Skeletal muscle tissue (tissue), 4 donors: ENCODE data around the gene HACD1. TPM values are rescaled to one million over a fixed set of nuclear protein-coding genes. Genes with fewer than 3 reads are reported as not detected.
A peak's percentile ranks its signal among the peaks of the same experiment; 100 is the strongest.

Experiments
- H3K27ac ChIP-seq: one replicate; pipeline ENCODE4 v1.7.0; 2013; ENCODE audit warnings: mild to moderate bottlenecking, low read depth, low read length, inconsistent platforms
- H3K27me3 ChIP-seq, 3 donors: one replicate each; pipeline ENCODE4 v1.7.0; 2013; ENCODE audit warnings: low read length in 3 of 3; ENCODE audit not compliant: control insufficient read depth in 3 of 3, insufficient read depth in 3 of 3
- H3K36me3 ChIP-seq, 3 donors: one replicate each; pipeline ENCODE4 v1.7.0; 2013; ENCODE audit warnings: low read length in 3 of 3; ENCODE audit not compliant: control insufficient read depth in 3 of 3, insufficient read depth in 3 of 3
- H3K4me1 ChIP-seq, 3 donors: one replicate each; pipeline ENCODE4 v1.7.0; 2013; ENCODE audit warnings: low read length in 3 of 3, mild to moderate bottlenecking in 3 of 3; ENCODE audit not compliant: control insufficient read depth in 3 of 3, insufficient read depth in 3 of 3
- H3K4me3 ChIP-seq, 3 donors: one replicate each; pipeline ENCODE4 v1.7.0; 2013; ENCODE audit warnings: low read length in 3 of 3
- H3K9ac ChIP-seq, 3 donors: one replicate each; pipeline ENCODE4 v1.7.0; 2013; ENCODE audit warnings: low read length in 3 of 3, mild to moderate bottlenecking in 3 of 3, moderate library complexity in 2 of 3, low read depth in 1 of 3
- H3K9me3 ChIP-seq, 3 donors: one replicate each; pipeline ENCODE4 v1.7.0; 2013; ENCODE audit warnings: low read length in 3 of 3; ENCODE audit not compliant: control insufficient read depth in 3 of 3
- total RNA-seq: library from RNA; depleted of rRNA; stranded (reverse); fragments of >200 nt; gene quantifications from one replicate; pipeline ENCODE4 v1.2.3, GENCODE V29; 2014
- donor health status: Osteomylitis.

HACD1 gene, protein sequence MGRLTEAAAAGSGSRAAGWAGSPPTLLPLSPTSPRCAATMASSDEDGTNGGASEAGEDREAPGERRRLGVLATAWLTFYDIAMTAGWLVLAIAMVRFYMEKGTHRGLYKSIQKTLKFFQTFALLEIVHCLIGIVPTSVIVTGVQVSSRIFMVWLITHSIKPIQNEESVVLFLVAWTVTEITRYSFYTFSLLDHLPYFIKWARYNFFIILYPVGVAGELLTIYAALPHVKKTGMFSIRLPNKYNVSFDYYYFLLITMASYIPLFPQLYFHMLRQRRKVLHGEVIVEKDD
- total RNA-seq: 66.8 TPM

DNA sequence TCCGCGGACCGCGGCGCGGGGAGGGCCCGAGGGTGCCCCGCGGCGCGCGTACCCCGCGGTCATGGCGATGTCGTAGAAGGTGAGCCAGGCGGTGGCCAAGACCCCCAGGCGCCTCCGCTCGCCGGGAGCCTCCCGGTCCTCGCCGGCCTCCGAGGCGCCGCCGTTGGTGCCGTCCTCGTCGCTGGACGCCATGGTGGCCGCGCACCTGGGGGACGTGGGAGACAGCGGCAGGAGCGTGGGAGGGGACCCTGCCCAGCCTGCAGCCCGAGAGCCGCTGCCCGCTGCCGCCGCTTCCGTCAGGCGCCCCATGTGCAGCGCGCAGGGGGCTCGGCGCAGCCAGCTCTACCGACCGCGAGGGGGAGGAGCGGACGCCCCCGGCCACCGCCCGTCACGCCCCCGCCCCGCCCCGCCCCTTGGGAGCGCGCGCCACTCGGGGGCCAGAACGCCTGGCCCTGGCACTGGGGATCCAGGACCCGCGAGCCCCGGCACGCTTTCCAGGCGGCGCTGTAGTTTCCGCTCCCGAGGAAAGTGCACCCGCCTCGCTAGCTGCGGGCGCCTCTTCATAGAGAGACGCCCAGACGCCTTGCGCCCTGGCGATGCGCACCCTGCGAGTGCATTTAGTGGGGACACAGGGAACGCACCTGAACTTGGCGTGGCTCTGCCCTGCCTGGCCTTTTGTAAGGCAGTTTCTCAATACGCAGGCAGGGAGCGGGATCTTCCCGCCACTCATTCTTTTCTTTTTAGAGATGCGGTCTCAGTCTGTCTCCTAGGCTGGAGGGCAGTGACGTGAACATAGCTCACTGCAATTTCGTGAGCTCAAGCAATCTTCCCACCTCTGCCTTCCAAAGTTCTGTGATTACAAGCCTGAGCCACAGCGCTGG is at the start of gene HACD1:
Gene HACD1 (minus strand): TSS at position 344 of the 881 bp plus-strand sequence. CDS start 35 bp downstream, at position 309.
- H3K36me3 ChIP-seq: no peaks in the 10 kb centered on the region
- H3K27ac ChIP-seq: peak within 1 kb of the TSS; percentile 97
- H3K27me3 ChIP-seq: no peaks in the 10 kb centered on the region
- H3K9me3 ChIP-seq: no peaks in the 10 kb centered on the region
- peak within 1 kb of the TSS; percentile 80 to 87 (median 85) for H3K4me3 ChIP-seq
- peaks cover 6 to 10% (median 7%) of the 10 kb centered on the region in 3 donors for H3K4me1 ChIP-seq
- H3K9ac ChIP-seq: peak within 1 kb of the TSS; percentile 79 to 95 (median 82)

GRCh38 chr10:17665747-17666146 is 48.6 kb upstream of the HACD1 start:
- Histone ChIP-seq H3K27me3 (no peaks in the 10 kb centered on the region), H3K4me1 (peaks cover 6 to 8% (median 6%) of the 10 kb centered on the region in 3 donors), H3K27ac (peak overlapping the region; percentile 55), H3K4me3 (no peak overlapping the region), H3K9me3 (no peaks in the 10 kb centered on the region), H3K36me3 (peaks cover 0 to 8% (median 3%) of the 10 kb centered on the region in 3 donors), H3K9ac (peak overlapping the region in 1 of 3 donors; percentile 55)

GRCh38 chr10:17663450-17663849 is 46.3 kb upstream of the HACD1 start:
- Histone ChIP-seq H3K4me1 (peaks cover 2 to 7% (median 5%) of the 10 kb centered on the region in 3 donors), H3K4me3 (no peak overlapping the region), H3K9me3 (no peaks in the 10 kb centered on the region), H3K9ac (no peak overlapping the region), H3K27me3 (no peaks in the 10 kb centered on the region), H3K27ac (no peak overlapping the region), H3K36me3 (peaks cover 0 to 8% (median 3%) of the 10 kb centered on the region in 3 donors)

GRCh38 chr10:17662193-17663138 is 45.3 kb upstream of the HACD1 start:
- Histone ChIP-seq H3K9ac (no peak overlapping the region), H3K27me3 (no peaks in the 10 kb centered on the region), H3K9me3 (no peaks in the 10 kb centered on the region), H3K27ac (no peak overlapping the region), H3K4me3 (no peak overlapping the region), H3K36me3 (peaks cover 0 to 8% (median 3%) of the 10 kb centered on the region in 3 donors), H3K4me1 (peaks cover 0 to 4% (median 0%) of the 10 kb centered on the region in 3 donors)

DNA sequence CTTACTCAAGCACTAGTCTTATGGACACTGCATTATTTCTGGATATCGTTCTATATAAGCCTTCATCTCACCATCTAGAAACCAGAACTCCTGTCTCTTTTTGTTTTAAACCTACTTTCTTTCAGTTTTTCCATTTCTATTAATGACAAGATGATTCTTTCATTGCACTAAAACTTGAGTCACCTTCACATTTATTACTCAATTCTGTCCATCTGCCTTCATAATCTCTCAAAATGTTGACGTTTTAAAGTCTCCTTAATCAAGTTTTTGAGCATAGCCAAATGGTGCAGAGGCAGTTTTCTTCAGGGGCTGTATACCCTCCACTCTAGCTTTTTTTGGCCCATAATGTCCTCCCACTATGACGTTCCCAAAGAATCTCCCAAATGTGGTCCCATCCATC is 44.3 kb upstream of the HACD1 start:
- Histone ChIP-seq H3K4me3 (no peak overlapping the region), H3K27me3 (no peaks in the 10 kb centered on the region), H3K27ac (no peak overlapping the region), H3K9me3 (no peaks in the 10 kb centered on the region), H3K4me1 (peaks cover 0 to 4% (median 0%) of the 10 kb centered on the region in 3 donors), H3K9ac (no peak overlapping the region), H3K36me3 (peaks cover 0 to 8% (median 3%) of the 10 kb centered on the region in 3 donors)

DNA sequence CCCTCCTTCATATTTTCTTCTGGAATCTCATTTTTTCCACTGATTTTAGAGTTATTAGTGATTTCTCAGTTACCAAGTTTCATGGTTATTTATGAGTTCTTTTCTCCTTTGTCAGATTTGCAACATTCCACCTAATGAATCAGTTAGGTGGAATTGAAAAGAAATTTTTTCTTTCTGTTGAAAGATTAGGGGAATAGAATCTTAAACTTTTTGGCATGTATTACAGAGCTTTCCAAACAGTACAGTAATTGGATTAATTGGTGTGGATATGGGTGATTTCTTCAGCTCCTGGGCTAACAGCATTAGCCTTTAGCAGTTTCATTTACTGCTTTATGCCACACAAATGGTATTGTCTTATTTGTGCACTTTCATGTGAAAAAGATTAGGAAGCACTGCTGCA is 43.7 kb upstream of the HACD1 start:
- Histone ChIP-seq H3K27me3 (no peaks in the 10 kb centered on the region), H3K27ac (no peak overlapping the region), H3K9me3 (no peaks in the 10 kb centered on the region), H3K4me1 (peaks cover 0 to 4% (median 0%) of the 10 kb centered on the region in 3 donors), H3K9ac (no peak overlapping the region), H3K36me3 (peaks cover 0 to 8% (median 3%) of the 10 kb centered on the region in 3 donors), H3K4me3 (no peak overlapping the region)

- H3K4me1 ChIP-seq: peaks cover 0 to 4% (median 0%) of the 10 kb centered on the region in 3 donors
- H3K4me3 ChIP-seq: no peak overlapping the region
- H3K9me3 ChIP-seq: no peaks in the 10 kb centered on the region
- peaks cover 0 to 8% (median 3%) of the 10 kb centered on the region in 3 donors for H3K36me3 ChIP-seq
- H3K9ac ChIP-seq: no peak overlapping the region
- H3K27me3 ChIP-seq: no peaks in the 10 kb centered on the region
- no peak overlapping the region for H3K27ac ChIP-seq
Measured at GRCh38 chr10:17659365-17659764, 42.2 kb upstream of the HACD1 start.

DNA sequence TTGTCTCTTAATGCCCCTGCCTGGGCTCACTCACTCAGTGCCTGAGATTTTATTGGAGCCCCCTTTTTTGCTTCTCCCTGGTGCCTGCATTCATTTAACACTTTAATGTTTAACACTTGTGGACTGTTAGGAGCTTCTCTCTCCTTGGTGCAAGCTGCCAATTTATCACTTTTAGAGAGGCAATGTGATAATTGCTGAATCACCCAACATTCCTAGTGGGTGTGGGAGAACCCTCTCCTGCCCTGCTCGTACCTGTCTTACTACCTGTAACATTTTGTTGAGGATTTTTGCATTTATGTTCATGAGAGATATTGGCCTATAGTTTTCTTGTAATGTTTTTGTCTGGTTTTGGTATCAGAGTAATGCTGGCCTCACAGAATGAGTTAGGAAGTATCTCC is 39.9 kb upstream of the HACD1 start:
- Histone ChIP-seq H3K9ac (no peak overlapping the region), H3K4me3 (no peak overlapping the region), H3K36me3 (peaks cover 0 to 2% (median 0%) of the 10 kb centered on the region in 3 donors), H3K27me3 (no peaks in the 10 kb centered on the region), H3K27ac (no peak overlapping the region), H3K9me3 (no peaks in the 10 kb centered on the region), H3K4me1 (peaks cover 0 to 4% (median 3%) of the 10 kb centered on the region in 3 donors)

- Histone ChIP-seq H3K4me1 (peaks cover 0 to 6% (median 3%) of the 10 kb centered on the region in 3 donors), H3K36me3 (no peaks in the 10 kb centered on the region), H3K9me3 (no peaks in the 10 kb centered on the region), H3K27me3 (no peaks in the 10 kb centered on the region), H3K9ac (no peak overlapping the region), H3K4me3 (no peak overlapping the region), H3K27ac (no peak overlapping the region)
Measured at GRCh38 chr10:17655567-17656146, 38.5 kb upstream of the HACD1 start.
